HL-60 (cell line): ENCODE data around the gene MICU2.

Experiments used
- DNase-seq, 2 experiments: peaks; one replicate each; pipeline ENCODE4 v3.0.0-alpha.2; 2010 to 2020; ENCODE audit warnings: low read depth in 1 of 2, low spot score in 1 of 2
- H3K27ac ChIP-seq: fragments of 250-450 bp; sonication (Bioruptor Pico); replicated peaks from 2 replicates; pipeline ENCODE4 v1.5.1; 2020; ENCODE audit warnings: mild to moderate bottlenecking, moderate library complexity
- H3K27me3 ChIP-seq: fragments of 250-450 bp; sonication (Bioruptor Pico); 2 replicates; pipeline ENCODE4 v1.5.1; 2021; ENCODE audit warnings: mild to moderate bottlenecking, moderate library complexity; ENCODE audit not compliant: insufficient read depth, poor library complexity, severe bottlenecking
- H3K4me3 ChIP-seq: replicated peaks from 2 replicates; pipeline ENCODE4 v1.5.1; 2011; ENCODE audit warnings: mild to moderate bottlenecking, control low read depth, low read length; ENCODE audit not compliant: insufficient read depth
- GABPA ChIP-seq: IDR thresholded peaks from 2 replicates; pipeline ENCODE4 v1.6.1; 2012; ENCODE audit warnings: low read depth
- POLR2AphosphoS5 ChIP-seq: IDR thresholded peaks from 2 replicates; pipeline ENCODE4 v1.6.1; 2012; ENCODE audit warnings: low read depth
- SPI1 ChIP-seq: IDR thresholded peaks from 2 replicates; pipeline ENCODE4 v1.6.1; 2012; ENCODE audit warnings: low read depth, mild to moderate bottlenecking, borderline replicate concordance
- TF ChIP-seq, protein P1 (sequence below): IDR thresholded peaks from one replicate; pipeline ENCODE4 v1.5.1; 2011; ENCODE audit warnings: low read length, control low read depth, inconsistent platforms; ENCODE audit not compliant: insufficient read depth
- TF ChIP-seq, protein P2 (sequence below): IDR thresholded peaks from 2 replicates; pipeline ENCODE4 v1.6.1; 2012; ENCODE audit warnings: low read depth; ENCODE audit not compliant: insufficient replicate concordance

The MICU2 gene

DNA sequence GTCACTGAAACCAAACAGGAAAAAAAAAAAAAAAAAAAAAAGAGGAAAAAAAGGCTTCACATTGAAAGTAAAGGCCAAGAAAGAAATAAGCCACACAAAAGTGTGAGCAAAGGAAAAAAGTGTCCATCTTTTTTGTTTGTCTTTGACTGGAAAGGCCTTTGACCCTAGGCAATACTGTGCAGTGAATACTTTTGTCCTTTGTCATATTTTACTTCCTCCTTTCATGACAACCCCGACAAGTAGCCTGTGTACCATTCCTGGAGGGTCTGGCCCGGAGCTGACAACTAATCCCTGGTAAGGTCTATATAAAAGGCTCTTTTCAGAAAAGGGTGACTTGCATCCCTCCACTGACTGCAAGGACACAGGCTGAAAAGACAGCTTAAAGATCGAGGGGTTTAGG lies 12.9 kb upstream of the MICU2 start:
- Histone ChIP-seq H3K27ac (no peak overlapping the region), H3K27me3 (peaks cover 4% of the 10 kb centered on the region), H3K4me3 (no peak overlapping the region)
- no peak for TF ChIP-seq GABPA
- no peak for TF ChIP-seq POLR2AphosphoS5
- no peak for TF ChIP-seq SPI1
- TF ChIP-seq, protein P1, sequence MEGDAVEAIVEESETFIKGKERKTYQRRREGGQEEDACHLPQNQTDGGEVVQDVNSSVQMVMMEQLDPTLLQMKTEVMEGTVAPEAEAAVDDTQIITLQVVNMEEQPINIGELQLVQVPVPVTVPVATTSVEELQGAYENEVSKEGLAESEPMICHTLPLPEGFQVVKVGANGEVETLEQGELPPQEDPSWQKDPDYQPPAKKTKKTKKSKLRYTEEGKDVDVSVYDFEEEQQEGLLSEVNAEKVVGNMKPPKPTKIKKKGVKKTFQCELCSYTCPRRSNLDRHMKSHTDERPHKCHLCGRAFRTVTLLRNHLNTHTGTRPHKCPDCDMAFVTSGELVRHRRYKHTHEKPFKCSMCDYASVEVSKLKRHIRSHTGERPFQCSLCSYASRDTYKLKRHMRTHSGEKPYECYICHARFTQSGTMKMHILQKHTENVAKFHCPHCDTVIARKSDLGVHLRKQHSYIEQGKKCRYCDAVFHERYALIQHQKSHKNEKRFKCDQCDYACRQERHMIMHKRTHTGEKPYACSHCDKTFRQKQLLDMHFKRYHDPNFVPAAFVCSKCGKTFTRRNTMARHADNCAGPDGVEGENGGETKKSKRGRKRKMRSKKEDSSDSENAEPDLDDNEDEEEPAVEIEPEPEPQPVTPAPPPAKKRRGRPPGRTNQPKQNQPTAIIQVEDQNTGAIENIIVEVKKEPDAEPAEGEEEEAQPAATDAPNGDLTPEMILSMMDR = no peak
- TF ChIP-seq, protein P2, sequence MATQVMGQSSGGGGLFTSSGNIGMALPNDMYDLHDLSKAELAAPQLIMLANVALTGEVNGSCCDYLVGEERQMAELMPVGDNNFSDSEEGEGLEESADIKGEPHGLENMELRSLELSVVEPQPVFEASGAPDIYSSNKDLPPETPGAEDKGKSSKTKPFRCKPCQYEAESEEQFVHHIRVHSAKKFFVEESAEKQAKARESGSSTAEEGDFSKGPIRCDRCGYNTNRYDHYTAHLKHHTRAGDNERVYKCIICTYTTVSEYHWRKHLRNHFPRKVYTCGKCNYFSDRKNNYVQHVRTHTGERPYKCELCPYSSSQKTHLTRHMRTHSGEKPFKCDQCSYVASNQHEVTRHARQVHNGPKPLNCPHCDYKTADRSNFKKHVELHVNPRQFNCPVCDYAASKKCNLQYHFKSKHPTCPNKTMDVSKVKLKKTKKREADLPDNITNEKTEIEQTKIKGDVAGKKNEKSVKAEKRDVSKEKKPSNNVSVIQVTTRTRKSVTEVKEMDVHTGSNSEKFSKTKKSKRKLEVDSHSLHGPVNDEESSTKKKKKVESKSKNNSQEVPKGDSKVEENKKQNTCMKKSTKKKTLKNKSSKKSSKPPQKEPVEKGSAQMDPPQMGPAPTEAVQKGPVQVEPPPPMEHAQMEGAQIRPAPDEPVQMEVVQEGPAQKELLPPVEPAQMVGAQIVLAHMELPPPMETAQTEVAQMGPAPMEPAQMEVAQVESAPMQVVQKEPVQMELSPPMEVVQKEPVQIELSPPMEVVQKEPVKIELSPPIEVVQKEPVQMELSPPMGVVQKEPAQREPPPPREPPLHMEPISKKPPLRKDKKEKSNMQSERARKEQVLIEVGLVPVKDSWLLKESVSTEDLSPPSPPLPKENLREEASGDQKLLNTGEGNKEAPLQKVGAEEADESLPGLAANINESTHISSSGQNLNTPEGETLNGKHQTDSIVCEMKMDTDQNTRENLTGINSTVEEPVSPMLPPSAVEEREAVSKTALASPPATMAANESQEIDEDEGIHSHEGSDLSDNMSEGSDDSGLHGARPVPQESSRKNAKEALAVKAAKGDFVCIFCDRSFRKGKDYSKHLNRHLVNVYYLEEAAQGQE = no peak
- DNase-seq = no peak

DNA sequence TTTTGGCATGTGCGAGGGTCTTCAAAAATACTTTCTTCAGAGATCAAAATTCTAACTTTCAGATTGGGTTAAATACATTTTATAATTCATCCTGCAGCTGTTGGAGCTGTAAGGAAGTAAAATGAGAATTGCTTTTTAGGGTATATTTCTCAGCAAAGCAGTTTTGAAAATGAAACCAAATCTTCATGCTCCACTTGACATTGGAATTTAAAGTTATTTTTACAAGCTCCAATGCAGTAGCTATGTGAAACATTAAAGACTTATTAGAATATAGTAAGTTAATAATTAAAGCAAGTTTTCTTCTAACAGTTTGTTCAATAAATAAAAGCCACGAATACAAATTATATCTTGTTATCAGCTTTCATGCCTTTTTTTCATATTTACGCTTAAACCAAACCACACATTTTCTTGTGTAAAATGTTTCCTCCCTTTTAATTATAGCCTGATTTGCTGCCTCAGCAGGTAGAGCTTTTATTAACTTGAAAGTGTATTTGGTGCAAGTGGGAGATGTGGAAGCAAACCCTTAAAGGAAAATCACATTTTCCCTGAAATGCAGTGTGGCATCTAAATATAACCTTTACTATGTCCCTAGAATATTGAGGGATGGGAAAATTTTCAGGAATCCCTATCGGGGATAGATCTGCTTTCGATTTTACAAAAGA lies 12.4 kb upstream of the MICU2 start:
- TF ChIP-seq SPI1 (no peak), POLR2AphosphoS5 (no peak), GABPA (no peak)
- TF ChIP-seq, protein P1 = no peak
- TF ChIP-seq, protein P2 = no peak
- Histone ChIP-seq H3K27ac (no peak overlapping the region), H3K4me3 (no peak overlapping the region), H3K27me3 (peaks cover 4% of the 10 kb centered on the region)
- no peak for DNase-seq

DNA sequence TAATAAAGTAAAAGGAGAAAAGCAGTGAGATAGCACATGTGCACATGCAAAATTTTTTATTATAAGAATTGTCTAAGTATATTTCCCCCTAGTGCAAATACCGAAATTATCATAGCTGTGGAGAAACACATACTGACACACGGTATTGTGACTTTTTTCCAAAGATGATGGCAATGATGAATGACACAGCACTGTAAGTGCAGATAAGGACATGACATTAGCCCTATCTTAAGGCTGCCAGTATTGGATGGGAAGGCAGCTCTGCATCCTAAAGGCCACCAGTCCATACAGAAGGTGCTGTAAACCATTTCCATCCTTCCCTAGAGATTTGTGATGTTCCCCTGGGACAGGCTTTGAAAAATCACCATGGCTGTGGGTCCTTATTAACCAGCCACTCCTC lies 11.5 kb upstream of the MICU2 start:
- Histone ChIP-seq H3K27me3 (peaks cover 4% of the 10 kb centered on the region), H3K27ac (no peak overlapping the region)
- DNase-seq = no peak

More for the DNA sequence above, 11.5 kb upstream of the MICU2 start:
- TF ChIP-seq, protein P1 = no peak
- TF ChIP-seq SPI1 = no peak
- TF ChIP-seq POLR2AphosphoS5 = no peak
- TF ChIP-seq GABPA = no peak
- TF ChIP-seq, protein P2 = no peak
- H3K4me3 ChIP-seq = no peak overlapping the region
